NCI-H1417 (cell line): ENCODE data around the gene AP1G1.
"Not testable (repeated sequence)": the region's sequence is repeated elsewhere in the genome, so short reads cannot be mapped to it uniquely, and the experiment has no call there.

ENCODE experiments used
- DNase-seq, 3 experiments: peaks; one replicate each; lab custom pipeline; 2025; lab: John Stamatoyannopoulos, UW

AP1G1 gene

GRCh38 chr16:71703333-71703732 lies 105.3 kb downstream of the AP1G1 start:
- DNase-seq: no peak

DNA sequence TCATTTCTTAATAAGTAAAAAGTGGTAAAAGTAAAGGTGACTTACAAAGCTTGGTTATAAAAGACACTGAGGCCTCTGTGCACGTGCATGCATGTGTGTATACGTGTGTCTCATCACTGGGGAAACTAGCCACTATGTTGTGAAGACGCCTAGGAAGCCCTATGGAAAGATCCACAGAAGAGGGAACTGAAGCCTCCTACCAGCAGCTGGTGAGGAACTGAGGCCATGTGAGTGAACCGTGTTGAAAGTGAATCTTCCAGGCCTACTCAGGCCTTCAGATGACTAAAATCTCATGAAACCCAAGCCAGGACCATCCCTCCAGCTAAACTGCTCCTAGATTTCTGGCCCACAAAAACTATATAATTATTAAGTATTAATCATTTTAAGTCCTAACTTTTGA lies 107.8 kb downstream of the AP1G1 start:
- DNase-seq: no peak

DNA sequence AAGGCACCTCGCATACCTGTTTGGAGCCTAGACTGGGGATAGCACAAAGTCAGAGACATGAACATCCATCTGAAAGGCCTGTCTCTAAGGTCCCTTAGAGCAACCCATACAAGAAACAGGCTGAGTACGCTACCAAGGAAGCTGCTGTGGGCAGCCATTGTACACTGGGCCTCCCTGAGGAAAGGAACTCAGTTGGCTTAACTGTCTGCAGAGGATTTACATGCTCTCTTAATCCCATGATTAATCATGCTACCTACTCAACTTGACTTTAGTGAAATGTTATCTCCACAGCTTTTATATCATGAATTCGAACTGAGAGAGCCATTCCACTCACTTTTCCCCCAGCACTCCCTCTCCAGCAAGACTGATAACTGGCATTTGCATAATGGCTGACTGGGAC lies 110.1 kb downstream of the AP1G1 start:
- DNase-seq: no peak

DNA sequence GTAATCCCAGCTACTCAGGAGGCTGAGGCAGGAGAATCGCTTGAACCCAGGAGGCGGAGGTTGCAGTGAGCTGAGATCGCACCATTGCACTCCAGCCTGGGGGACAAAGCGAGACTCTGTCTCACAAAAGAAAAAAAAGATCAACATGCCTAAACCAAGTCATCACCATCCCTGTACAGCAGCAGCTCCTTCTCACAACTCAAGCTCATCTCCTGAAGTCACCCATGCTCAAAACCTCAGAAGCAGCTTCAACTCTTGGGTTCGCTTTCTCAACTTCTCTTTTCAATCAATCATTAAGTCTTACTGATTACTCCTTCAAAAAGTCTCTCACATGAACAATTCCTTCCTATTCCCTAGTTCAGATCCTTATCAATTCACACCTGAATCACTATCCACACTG lies 115.5 kb downstream of the AP1G1 start:
- DNase-seq: no peak

DNA sequence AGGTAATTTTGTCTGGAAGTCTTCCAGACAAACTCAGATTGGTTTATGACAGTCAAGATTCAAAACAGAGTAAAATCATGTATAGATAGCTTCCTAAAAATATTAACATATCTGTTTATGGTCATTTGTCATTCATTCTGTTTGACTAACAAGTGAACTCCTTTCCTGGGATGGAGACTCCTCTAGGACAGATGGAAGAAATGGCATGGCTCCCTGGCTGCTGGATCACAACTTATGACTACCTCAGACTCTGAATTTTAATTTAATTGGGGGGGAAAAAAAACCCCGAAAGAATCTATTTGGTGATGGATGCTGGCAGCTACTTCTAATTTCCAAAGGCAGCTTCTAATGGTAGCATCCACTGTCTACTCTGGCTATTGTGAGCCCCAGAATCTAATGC lies 118.7 kb downstream of the AP1G1 start:
- no peak for DNase-seq

DNA sequence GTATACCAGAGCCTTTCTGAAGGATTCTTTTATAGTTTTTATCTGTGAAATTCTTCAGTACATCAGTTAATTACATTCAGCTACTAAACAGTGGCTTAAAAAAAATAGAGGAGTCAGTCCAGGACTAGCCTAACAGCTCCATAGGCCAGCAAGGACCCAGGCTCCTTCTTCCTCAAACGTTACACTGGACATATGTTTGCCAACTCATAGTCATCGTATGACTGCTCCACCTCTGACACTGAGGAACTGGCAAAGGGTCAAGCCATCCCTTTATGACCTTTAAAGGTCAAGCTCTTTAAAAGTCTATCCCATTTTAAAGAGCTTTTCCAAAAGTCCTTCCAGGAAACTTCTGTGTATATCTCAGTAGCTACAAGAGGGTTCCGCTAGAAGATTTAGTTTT lies 120.8 kb downstream of the AP1G1 start:
- no peak for DNase-seq

DNA sequence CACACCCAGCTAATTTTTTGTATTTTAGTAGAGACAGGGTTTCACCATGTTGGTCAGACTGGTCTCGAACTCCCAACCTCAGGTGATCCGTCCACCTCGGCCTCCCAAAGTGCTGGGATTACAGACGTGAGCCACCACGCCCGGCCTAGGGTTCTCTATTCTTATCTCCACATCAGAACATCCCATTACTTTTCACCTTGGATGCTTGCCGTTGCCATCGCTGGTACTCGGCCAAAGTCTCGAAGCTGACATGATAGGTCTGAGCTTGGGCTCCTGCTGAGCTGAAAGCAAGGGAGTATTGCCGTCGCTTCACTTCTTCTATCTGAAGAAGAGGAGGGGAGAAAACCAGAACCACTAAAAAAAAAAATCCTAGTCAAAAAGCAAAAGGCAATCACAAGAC lies 124.4 kb downstream of the AP1G1 start:
- DNase-seq: not testable (repeated sequence)

GRCh38 chr16:71681360-71681759 lies 127.3 kb downstream of the AP1G1 start:
- DNase-seq: no peak
